RWPE2 (cell line): ENCODE data around the gene CAPZA1.

Experiments used
- ATAC-seq: fragments of 200-7000 bp; cut with Tn5 transposase; 3 replicates; pipeline ENCODE4 v1.9.1; 2021; ENCODE audit warnings: low read depth
- DNase-seq: peaks from one replicate; pipeline ENCODE4 v3.0.0-alpha.2; 2020; ENCODE audit warnings: low spot score
- H3K27ac ChIP-seq: fragments of 450-650 bp; 2 replicates; pipeline ENCODE4 v1.5.1; 2017; ENCODE audit warnings: mild to moderate bottlenecking; ENCODE audit not compliant: poor library complexity, severe bottlenecking
- H3K27me3 ChIP-seq: fragments of 250-450 bp; sonication (Bioruptor Pico); 2 replicates; pipeline ENCODE4 v1.5.1; 2021; ENCODE audit warnings: mild to moderate bottlenecking, moderate library complexity; ENCODE audit not compliant: insufficient read depth, poor library complexity, severe bottlenecking
- H3K36me3 ChIP-seq: fragments of 250-450 bp; sonication (Bioruptor Pico); 2 replicates; pipeline ENCODE4 v1.5.1; 2020; ENCODE audit warnings: low read depth, mild to moderate bottlenecking, moderate library complexity
- H3K4me1 ChIP-seq: fragments of 250-450 bp; sonication (Bioruptor Pico); 2 replicates; pipeline ENCODE4 v1.5.1; 2021; ENCODE audit warnings: mild to moderate bottlenecking, moderate library complexity; ENCODE audit not compliant: insufficient read depth, poor library complexity, severe bottlenecking
- H3K4me3 ChIP-seq: fragments of 250-450 bp; sonication (Bioruptor Pico); 2 replicates; pipeline ENCODE4 v1.5.1; 2021; ENCODE audit warnings: mild to moderate bottlenecking, moderate library complexity; ENCODE audit not compliant: severe bottlenecking
- H3K9me3 ChIP-seq: fragments of 250-450 bp; sonication (Bioruptor Pico); 2 replicates; pipeline ENCODE4 v1.5.1; 2021; ENCODE audit warnings: mild to moderate bottlenecking, moderate library complexity; ENCODE audit not compliant: severe bottlenecking
- TF ChIP-seq, protein P1 (sequence below): fragments of 450-650 bp; IDR thresholded peaks from one replicate; pipeline ENCODE4 v1.5.1; 2017; ENCODE audit warnings: mild to moderate bottlenecking, moderate library complexity; ENCODE audit not compliant: poor library complexity, severe bottlenecking

The CAPZA1 gene

DNA sequence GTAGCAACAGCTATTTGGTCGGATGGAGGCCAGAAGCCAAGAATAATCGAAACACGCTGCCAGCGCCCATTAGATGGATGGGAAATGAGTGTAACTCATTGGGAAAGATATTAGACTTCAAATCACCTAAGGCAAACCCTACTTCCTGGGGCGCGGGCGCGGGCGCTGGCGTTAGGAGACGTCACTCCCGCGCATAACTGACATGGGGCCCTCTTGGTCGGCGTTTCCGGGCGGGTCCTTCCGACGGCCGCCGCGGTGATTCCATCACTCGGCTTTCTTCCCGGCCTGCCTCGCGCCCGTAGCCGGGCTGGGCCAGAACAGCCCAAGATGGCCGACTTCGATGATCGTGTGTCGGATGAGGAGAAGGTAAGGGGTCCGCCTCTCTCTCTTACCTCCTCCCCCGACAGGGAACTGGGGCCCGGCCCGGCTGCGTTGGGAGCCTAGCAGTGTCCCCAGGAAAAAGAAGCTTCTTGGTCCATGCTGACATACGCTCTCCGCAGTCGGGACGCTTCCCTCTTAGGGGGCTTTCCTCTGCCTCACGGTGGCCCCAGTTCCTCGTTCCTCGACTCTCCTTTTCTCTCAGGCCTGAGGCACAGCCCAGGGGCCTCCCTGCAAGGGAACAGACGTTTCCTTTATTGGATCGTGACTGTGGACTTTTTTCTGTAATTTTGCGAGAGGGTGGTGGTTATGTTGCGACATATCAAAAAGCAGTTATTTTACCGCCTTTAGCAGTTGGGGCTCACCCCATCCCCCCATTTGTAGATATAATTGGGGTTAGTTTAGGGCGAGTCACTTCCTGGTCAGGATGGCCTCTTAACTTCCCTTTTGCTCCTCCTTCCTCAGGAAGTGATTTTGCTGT, at the start of gene CAPZA1:
Gene CAPZA1, plus strand, starts transcription at position 315 of the 859 bp plus-strand sequence. Its CDS starts 13 bp downstream, at position 328.
- TF ChIP-seq, protein P1, sequence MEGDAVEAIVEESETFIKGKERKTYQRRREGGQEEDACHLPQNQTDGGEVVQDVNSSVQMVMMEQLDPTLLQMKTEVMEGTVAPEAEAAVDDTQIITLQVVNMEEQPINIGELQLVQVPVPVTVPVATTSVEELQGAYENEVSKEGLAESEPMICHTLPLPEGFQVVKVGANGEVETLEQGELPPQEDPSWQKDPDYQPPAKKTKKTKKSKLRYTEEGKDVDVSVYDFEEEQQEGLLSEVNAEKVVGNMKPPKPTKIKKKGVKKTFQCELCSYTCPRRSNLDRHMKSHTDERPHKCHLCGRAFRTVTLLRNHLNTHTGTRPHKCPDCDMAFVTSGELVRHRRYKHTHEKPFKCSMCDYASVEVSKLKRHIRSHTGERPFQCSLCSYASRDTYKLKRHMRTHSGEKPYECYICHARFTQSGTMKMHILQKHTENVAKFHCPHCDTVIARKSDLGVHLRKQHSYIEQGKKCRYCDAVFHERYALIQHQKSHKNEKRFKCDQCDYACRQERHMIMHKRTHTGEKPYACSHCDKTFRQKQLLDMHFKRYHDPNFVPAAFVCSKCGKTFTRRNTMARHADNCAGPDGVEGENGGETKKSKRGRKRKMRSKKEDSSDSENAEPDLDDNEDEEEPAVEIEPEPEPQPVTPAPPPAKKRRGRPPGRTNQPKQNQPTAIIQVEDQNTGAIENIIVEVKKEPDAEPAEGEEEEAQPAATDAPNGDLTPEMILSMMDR = no peak
- DNase-seq (peak; percentile 91), ATAC-seq (peak; percentile 94)
- no peaks in the 10 kb centered on the region for H3K27me3 ChIP-seq
- no peaks in the 10 kb centered on the region for H3K9me3 ChIP-seq
- peaks cover 18% of the 10 kb centered on the region for H3K4me1 ChIP-seq
- H3K4me3 ChIP-seq = peak within 1 kb of the TSS; percentile 93
- peaks cover 46% of the 10 kb centered on the region for H3K36me3 ChIP-seq
- peak within 1 kb of the TSS; percentile 90 for H3K27ac ChIP-seq

DNA sequence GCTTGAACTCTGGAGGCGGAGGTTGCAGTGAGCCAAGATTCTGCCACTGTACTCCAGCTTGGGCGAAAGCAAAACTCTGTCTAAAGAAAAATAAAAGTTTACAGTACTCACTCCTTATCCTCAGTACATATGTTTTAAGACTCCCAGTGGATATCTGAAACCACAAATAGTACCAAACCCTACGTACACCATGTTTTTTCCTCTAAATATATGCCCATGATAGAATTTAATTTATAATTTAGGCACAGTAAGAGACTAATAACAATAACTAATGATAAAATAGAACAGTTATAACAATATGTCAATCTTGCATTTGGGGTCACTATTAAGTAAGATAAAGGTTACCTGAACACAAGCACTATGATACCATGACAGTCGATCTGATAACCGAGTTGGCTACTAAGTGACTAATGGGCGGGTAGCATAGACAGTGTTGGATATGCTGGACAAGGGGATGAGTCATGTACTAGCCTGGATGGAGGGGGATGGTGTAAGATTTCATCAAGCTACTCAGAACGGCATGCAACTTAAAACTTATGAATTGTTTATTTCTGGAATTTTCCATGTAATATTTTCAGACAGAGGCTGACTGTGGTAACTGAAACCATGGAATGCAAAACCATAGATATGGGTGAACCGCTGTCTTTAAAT, 44.4 kb upstream of the CAPZA1 start:
- peak; percentile 95 for ATAC-seq

DNA sequence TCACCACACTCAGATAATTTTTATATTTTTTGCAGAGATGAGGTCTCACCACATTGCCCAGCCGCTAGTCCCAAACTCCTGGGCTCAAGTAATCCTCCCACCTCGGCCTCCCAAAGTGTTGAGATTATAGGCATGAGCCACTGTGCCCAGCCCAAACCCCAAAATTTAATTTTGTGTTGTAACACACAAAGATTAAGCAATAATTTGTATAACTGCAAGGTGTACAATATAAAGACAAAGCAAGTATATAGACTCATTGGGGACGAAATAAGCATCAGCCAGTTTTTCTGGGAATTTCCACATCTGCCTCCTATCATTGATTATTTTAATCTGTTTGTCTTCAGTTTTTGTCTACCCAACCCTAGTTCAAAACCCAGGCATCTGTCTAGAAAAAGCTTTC, 43.4 kb upstream of the CAPZA1 start:
- Histone ChIP-seq H3K36me3 (peaks cover 51% of the 10 kb centered on the region), H3K27ac (no peak overlapping the region), H3K4me1 (peaks cover 8% of the 10 kb centered on the region), H3K27me3 (no peaks in the 10 kb centered on the region), H3K9me3 (no peaks in the 10 kb centered on the region), H3K4me3 (no peak overlapping the region)
- DNase-seq (no peak), ATAC-seq (no peak)
- TF ChIP-seq, protein P1 = no peak

More for the DNA sequence above, 44.4 kb upstream of the CAPZA1 start:
- H3K36me3 ChIP-seq = peaks cover 51% of the 10 kb centered on the region
- no peak overlapping the region for H3K4me3 ChIP-seq
- no peak overlapping the region for H3K27ac ChIP-seq
- no peak for DNase-seq
- TF ChIP-seq, protein P1 = no peak
- peaks cover 8% of the 10 kb centered on the region for H3K4me1 ChIP-seq
- no peaks in the 10 kb centered on the region for H3K27me3 ChIP-seq
- no peaks in the 10 kb centered on the region for H3K9me3 ChIP-seq

DNA sequence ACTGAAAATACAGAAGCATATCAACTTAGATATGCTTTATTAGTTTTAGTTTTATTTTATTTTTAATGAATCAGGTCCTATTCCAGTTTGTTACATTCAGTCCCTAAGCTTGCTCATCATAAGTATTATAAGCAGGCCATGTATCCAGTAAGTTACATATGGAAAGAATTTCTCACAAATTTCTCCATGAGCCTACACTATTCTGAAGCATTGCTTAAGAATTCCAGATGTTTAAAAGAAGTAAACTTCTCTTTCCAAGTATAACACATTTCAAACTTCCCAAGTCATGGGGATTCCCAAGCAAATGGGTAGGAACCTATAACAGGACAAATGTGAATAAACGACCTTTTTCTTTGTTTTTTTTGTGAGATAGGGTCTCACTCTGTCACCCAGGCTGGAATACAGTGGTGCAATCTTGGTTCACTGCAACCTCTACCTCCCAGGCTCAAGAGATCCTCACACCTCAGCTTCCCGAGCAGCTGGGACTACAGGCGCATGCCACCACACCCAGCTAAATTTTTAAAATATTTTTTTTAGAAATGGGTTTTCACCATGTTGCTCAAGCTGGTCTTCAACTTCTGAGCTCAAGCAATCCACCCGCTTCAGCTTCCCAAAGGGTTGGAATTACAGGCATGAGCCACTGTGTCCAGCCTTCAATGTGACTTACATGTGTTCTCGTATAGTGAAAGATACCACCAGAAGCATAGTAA, 39.7 kb upstream of the CAPZA1 start:
- no peak overlapping the region for H3K27ac ChIP-seq
- H3K36me3 ChIP-seq = peaks cover 51% of the 10 kb centered on the region
- H3K4me1 ChIP-seq = peaks cover 8% of the 10 kb centered on the region
- peaks cover 2% of the 10 kb centered on the region for H3K9me3 ChIP-seq
- no peak for ATAC-seq
- H3K27me3 ChIP-seq = no peaks in the 10 kb centered on the region
- no peak overlapping the region for H3K4me3 ChIP-seq
- DNase-seq = no peak
- TF ChIP-seq, protein P1 = no peak
